Measurements from ENCODE around the gene SCFD2.
A peak's percentile ranks its signal among the peaks of the same experiment; 100 is the strongest.

GRCh38 chr4:53377319-53378170, 11.7 kb upstream of the SCFD2 start, which contains the start of gene FIP1L1:
- 0 out of 2 replicates have a peak, but pooled peaks have one; percentile 31 for TF ChIP-seq RELA (CRISPR knock-in tag; IDR thresholded peaks at IDR 0.05; ENCODE audit: borderline replicate concordance)
- peak; percentile 76 for TF ChIP-seq MAX (CRISPR knock-in tag; IDR thresholded peaks at IDR 0.05)
- TF ChIP-seq CTCF (IDR thresholded peaks at IDR 0.05) = no peak
- TF ChIP-seq HMGXB4 (CRISPR knock-in tag; IDR thresholded peaks at IDR 0.05) = peak; percentile 34; the same call in 1 of the 2 replicates
- TF ChIP-seq SMAD3 (CRISPR knock-in tag; IDR thresholded peaks at IDR 0.05; ENCODE audit: borderline replicate concordance) = no peak
- TF ChIP-seq NR3C1 (CRISPR knock-in tag; conservative IDR thresholded peaks at IDR 0.05; ENCODE audit: low read depth) = no peak

Measured in WTC11 (cell line).